ENCODE results near the gene CXCR6.

The CXCR6 gene

DNA sequence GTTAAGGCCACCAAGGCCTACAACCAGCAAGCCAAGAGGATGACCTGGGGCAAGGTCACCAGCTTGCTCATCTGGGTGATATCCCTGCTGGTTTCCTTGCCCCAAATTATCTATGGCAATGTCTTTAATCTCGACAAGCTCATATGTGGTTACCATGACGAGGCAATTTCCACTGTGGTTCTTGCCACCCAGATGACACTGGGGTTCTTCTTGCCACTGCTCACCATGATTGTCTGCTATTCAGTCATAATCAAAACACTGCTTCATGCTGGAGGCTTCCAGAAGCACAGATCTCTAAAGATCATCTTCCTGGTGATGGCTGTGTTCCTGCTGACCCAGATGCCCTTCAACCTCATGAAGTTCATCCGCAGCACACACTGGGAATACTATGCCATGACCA is 3.6 kb downstream of the CXCR6 start:
- no peak for DNase-seq

DNA sequence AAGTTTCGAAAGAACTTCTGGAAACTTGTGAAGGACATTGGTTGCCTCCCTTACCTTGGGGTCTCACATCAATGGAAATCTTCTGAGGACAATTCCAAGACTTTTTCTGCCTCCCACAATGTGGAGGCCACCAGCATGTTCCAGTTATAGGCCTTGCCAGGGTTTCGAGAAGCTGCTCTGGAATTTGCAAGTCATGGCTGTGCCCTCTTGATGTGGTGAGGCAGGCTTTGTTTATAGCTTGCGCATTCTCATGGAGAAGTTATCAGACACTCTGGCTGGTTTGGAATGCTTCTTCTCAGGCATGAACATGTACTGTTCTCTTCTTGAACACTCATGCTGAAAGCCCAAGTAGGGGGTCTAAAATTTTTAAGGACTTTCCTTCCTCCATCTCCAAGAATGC is 4.1 kb downstream of the CXCR6 start:
- no peak for DNase-seq

DNA sequence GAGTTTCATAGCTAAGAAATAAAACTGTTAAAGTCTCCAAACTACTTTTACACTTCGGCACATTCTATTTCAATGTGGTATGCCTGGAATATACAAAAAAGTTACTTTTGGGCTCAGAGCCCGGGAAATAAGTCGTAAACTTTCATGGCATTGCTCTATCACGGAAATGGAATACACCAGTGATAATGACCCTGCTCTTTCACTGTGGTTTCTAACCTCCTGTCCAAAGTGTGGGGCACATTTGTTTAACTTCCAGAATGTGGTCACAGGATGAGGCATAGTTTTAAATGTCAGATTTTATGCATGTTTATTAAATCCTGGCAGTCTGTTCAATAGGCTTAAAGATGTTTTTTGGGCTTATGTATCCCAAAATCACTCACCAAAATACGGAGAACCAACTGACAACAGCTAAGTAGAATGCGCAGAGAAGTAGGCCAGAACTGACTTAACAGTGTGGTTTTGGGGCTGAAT is 5.1 kb downstream of the CXCR6 start:
- no peak for DNase-seq

DNA sequence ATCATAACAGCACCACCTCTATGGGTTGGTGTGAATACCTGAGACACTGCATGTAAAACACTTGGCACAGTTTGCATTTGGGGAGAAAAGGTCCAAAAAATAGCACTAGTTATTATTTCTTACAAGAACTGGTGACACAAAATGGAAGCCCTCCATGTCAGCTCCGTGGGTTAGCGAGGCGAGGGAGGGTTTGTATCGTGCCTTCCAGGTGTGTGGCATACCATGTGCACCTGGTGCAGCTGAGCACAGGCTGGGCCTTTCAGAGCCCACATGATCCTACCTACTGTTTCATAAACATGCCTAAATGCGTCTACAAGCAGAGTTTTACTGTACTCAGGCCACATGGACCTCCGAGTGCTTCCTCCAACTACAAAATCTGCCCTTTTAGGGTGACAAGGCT is 5.6 kb downstream of the CXCR6 start:
- no peak for DNase-seq

DNA sequence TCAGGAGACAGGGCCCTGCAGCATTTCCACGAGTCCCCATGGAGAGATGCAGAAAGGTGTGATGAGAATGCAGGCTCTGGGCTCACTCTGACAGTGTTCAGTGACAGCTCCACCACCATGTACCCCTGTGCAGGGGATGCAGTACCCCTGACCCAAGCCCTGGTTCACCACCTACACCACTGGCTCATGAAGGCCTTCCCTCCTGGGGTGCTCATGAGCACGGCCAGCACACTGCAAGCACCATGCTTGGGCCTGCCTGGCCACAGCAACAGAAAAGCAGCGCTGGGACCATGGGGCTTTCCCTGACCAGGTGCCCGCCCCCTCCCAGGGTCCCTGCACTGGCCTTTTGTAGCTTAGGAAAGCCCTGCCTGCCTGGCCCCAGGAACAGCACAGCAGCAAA is 6.2 kb downstream of the CXCR6 start:
- DNase-seq: no peak

DNA sequence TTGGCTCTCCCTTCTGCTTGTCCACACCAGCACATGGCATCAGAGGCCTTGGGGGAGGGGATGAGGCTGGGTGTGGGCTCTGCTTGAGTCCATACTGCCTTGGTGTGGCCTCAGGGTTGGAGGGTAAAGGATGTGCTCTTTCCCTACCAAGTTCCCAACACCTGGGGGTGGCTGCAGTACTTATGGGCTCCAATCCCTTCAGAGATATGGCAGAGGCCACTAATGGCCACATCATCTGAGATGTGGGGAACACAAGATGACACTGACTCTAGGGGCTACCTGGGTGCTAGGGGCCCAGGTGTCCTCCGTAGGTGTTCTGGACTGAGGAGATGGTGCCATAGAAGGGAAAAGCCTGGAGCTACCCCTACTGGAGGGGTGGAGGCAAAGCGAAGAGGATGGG is 6.9 kb downstream of the CXCR6 start:
- no peak for DNase-seq

DNA sequence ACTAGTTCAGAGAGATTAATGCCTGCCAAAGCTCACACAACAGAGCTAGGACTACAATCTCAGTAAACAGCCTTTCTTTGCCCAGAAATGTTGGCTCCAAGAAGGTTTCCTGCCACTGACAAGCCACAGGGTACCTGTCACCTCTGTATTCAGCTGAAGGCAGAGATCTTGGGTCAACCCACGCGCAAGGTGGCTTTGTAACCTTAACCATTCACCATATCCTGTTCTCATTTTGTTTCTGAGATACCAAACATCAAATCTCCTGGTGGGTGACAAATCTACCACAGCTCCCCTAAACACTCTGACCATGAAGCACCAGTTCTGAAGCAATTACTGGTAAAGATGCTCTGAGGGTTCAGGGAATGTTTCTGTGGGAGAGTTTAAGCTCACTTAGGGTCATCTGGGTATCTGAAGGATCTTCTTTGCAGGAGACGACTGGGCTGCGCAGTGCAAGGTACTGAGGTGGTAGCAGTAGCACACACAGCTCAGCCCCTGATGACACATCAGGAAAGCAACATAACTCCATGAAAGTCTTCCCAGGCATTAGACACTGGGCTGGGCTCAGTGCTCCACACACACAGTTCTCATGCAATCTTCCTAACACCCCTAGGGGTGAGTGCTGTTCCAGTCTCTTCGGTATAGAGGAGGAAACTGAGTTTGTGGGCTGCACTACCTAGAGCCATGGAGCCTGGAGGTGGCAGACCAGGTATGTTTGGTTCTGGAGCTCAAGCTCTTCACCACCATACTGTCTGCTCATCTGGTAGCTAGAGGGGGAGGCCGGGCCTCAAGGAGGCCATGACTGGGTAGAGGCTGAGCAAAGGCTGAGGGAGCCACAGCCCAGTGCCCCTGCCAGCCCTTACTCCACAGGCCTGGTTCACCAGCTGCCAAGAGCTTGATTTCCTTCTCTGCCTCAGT is 7.7 kb downstream of the CXCR6 start:
- no peak for DNase-seq

DNA sequence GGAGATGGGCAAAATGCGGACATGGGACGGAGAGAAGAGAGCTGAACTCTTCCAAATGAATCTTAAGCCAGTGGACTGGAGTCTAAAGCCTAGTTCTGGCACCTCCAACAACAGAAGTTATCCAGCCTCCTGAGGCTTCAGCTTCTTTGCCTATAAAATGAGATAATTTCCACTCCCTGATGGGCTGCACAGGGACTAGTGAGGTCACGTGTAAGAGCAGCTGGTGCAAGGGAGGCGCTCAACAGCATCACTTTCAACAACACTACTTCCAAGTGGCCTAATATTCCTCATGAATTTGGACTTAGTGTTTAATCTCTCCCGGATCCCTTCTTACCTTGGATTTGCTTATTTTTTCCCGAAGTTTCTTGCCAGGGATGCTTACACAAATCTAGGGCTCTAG is 8.7 kb downstream of the CXCR6 start:
- no peak for DNase-seq

DNA sequence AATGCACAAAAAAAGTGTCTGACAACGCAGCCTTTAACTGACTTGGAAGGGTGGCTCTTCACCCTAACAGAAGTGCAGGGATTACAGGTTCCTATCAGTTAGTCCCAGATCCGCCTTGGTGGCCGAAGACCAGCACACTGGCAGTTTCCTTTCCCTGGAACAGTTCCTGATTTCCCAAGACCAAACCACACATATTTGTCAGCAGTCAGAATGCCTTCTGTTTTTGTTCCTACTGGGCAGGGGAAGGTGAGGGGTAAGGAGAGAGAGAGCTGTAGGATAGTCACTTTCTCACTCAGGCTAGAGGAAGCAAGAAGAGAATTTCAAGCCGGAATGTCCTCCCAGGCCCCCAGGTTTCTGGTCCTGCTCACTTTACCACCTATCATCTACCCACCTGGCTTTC is 9.2 kb downstream of the CXCR6 start:
- no peak for DNase-seq

DNA sequence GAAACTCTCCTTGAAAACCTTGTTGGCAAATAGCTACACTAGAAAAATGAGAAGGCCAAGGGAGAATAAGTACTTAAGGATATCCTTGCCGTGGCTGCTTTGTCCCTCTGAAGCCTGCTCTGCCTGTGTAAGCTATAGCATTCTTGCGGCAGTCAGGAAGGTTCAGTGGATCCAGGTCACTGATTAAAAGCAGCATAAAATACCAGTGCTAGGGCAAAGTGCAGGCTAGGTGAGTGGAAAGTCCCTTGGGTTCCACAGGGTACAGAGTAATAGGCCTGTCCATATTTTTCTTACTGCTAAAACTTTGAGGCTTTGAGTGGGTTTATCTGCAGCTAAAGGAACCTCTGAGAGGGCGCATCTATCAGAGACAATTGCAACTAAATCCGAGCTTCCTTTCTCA is 10.3 kb downstream of the CXCR6 start:
- no peak for DNase-seq

DNA sequence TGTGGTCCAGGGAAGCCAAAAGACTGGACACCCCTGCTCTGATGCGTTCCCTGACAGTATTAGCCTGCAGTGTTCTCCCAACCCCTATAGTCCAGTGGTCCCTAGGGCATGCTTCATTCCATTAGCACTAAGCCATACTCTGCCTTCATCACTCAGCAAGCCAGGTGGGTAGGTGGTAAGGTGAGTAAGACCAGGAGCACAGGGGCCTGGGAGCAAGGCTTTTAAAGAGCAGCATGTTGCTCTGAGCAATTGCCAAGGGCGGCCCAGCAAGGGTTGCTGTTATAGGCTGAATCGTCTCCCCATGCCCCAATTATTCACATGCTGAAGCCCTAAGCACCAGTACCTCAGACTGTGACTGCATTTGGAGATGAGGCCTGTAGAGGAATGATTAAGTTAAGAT is 11.0 kb downstream of the CXCR6 start:
- DNase-seq: no peak

DNA sequence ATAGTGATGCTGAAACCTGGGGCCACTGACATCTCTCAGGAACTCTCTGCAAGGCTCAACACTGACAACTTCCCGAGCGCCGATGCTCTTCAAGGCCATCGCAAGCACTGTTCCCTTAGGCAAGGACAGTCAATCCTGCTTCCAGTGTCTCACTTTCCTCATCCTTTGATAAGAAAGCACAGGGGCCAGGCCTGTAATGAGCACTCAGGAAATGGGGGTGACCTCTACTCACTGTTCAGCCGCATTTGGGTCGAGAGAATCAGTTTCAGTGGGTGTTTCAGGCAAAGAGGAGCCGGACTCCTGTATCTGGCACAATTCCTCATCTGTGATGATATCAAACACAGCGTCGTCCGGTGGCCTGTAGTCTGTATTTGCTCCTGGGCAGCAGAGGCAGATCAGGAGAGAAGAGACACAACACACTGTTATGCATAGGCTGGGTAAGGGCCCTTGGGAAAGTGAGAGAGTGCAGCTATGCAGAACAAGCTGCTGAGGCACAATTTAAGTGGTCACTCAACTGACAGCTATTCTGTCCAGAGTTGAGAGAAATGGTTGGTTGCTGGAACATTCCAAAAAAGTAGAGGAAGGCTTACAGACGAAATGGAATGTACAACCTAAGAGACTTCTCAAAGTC is 11.9 kb downstream of the CXCR6 start:
- DNase-seq: no peak

DNA sequence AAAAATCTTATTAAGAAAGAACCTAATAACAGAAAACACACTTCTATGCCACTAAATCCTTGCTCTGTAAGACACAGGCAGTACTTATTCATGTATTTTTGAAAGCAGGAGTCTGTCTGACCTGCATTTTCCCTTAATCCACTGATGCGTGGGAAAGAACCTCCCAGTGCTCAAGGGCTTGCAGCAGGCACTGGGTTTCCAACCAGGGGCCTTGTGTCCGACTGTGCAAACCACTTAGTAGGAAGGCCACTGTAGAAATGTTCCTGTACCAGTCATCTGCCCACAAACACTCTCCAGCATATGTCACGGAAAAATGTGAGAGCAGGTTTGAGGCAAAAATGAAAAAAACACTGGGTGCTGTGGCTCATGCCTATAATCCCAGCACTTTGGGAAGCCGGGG is 12.4 kb downstream of the CXCR6 start:
- no peak for DNase-seq

DNA sequence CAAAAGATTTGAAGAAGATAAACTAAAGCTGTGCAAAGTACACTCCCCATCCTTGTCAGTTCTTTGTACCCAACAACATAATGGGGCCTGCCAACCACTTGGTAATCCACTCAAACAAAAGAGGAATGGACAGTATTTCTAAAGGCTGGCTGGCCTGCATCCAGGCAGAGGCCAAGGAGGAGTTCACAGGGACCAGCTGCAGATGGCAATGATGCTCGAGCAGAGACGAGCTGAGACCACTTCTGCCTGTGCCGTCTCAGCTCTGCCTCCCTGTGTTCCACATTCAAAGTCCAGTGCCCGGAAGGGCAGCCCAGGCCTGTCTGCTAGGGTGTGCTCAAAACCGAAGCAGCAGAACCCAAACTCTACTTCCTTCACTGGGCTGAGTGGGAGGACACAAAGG is 14.3 kb downstream of the CXCR6 start:
- peak in 40 of 56 donors; percentile 3 to 84 (median 36) for DNase-seq

DNA sequence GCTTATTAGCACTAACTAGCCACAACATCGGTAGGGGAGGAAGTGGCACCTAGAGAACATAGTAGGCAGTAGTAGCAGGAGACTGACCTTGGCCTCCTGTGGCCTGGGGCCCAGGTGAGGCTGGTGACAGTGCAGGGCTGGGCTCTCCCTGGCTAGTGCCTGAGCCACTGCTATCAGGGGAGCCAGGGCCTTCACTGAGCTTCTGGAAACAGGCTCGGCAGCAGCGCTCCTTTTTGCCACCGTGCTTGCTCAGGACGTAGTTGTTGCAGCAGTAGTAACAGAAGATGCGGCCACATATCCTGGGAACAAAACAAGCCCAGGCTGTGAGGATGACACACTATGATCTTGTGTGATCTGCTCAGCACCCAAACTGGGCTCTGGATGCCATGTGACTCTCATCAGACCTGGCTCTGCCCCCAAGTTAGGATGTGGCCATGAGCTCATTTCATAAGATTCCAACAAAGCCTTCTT is 15.1 kb downstream of the CXCR6 start:
- DNase-seq: peak in 2 of 56 donors; percentile 15 to 25

DNA sequence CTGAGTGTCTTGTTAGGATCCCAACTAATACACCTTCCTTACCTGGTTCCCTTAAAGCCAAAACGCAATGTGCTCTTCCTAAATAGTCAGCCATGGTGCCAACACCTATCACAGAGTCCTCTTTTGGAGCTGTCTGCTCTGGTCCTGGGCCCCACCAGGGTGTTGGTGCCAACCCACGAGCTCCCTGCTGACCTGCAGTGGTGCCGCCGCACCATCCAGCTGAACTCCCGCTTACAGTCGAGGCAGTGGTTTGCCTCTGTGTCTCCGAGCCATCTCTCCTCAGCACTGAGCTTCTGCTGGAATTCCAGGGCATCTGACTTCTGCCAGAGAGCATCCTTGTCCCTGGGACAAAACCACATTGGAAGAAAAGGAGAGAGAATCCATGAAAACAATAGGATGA is 15.9 kb downstream of the CXCR6 start:
- no peak for DNase-seq

DNA sequence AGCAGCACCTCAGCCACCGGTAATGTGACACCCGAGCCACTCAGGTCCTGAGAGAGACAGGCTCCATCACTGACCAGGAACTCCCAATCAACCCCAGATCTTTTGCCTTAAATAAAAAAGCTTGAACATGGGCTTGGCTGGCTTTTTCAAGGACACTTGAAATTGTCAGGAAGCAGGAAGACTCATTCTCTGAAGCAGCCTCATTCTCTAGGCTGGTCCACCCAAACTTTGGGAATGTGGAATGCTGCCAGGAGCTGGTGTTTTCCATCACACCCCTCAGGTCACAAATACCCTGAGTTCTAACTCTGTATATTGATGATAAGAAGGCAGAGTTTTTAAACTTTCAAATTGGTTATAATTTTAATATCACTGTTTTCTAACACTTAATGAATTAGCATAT is 17.0 kb downstream of the CXCR6 start:
- DNase-seq: peak in 1 of 56 donors; percentile 9

DNA sequence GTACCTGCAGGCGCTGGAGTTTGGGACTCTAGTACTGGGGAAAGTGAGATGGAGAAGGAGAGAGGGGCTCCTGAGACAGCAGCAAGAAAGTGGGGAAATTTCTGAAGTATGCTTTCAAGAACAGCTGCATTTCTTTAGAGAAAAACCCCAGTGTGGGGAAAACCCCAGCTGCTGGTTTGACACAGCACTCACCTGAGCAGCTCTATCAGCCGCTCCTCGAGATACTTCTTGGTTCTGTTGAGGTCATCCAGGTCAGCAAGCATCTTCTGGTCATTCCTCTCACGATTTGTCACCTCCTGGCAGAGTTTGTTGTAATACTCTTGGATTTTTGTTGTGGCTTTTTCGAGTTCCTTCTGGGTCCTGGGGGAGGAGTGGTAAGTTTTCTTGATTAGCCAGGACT is 18.8 kb downstream of the CXCR6 start:
- no peak for DNase-seq

DNA sequence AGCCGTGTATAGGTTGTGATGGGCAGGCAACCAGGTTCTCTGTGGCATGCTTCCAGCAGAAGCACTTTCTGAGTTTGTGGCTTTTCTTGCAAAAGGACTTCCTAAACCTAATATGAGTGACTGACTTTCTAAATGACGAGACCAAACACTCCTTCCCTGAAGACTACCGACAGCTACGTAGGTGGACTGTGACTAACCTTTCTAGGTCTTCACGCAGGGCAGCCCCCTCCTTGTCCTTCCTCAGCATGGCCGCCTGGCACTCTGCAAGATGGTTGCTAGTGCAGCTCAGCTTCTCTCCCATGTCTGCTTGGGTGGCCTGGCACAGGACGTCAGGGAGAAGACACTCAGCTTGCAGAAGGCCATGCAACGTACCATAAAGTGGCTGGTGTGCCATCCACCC is 20.9 kb downstream of the CXCR6 start:
- no peak for DNase-seq

DNA sequence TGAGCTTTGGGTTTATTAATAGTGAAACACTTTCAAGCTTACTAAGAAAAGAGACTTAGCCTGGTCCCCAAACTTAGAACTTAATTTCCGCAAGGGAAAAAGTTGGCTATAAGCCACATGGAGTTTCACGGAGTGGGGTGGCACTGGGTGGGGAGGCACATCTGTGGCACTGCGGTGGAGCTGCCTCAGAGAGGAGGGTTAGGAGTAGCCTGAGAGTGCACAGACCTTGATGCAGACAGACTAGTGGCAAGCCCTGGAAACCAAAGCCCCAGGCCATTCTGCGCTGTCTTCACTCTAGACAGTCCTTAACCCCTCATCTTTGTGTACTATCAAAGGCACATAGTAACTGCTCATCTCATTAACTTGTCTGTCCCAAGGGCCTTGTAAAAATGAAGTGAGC is 22.0 kb downstream of the CXCR6 start:
- no peak for DNase-seq

DNA sequence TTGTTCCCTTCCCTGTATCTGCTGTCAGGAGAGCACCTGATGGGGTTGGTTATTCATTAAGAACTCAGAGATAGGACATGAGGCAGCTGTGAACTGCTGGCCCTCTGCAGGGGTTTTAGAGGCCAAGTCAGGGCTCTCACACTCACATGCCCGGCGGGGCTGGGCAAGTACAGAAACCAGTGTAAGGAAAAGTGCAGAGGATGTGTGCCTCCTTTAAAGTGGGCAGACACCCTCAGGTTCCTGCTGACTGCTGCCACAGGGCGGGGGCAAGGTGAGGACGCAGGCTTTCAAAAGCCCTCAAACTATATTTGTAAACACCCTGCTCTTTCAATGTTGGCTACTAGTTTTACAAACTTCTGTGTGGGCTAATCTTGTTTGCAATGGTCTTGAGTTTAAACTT is 22.4 kb downstream of the CXCR6 start:
- no peak for DNase-seq

DNA sequence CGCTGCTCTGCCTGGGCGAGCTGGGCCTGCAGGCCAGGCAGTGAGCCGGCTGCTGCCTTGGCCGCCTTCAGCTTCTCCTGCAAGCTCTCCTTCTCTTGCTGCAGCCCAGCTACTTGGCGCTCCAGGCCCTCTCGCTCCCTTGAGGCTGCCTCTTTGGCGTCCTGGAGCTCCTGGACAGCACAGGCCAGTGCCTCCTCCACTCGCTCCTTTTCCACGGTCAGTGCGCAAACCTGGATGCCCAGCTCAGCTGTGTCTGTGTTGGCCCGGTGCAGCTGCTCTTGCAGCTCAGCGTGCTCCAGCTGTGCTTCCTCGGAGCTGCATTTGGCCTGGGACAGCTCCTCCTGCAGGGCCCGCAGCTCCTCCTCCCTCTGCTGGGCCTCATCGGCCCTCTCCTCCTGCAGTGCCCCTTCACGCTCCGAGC is 23.1 kb downstream of the CXCR6 start:
- no peak for DNase-seq

Measured in amygdala (tissue), 56 donors.